BLaER1 (cell line): ENCODE measurements around the gene MSTN.
"Not testable (repeated sequence)": the region's sequence is repeated elsewhere in the genome, so short reads cannot be mapped to it uniquely, and the experiment has no call there.

Source experiments
- H3K27ac ChIP-seq: shearing (Covaris generic); formaldehyde crosslinking; 2 replicates; pipeline ENCODE4 v1.8.1; 2022
- H3K27me3 ChIP-seq: shearing (Covaris generic); formaldehyde crosslinking; 2 replicates; pipeline ENCODE4 v1.8.1; 2022
- H3K36me3 ChIP-seq: shearing (Covaris generic); formaldehyde crosslinking; 2 replicates; pipeline ENCODE4 v1.8.1; 2022
- H3K4me1 ChIP-seq: shearing (Covaris generic); formaldehyde crosslinking; 2 replicates; pipeline ENCODE4 v1.8.1; 2022
- H3K4me2 ChIP-seq: shearing (Covaris generic); formaldehyde crosslinking; 2 replicates; pipeline ENCODE4 v1.8.1; 2022
- H3K4me3 ChIP-seq: shearing (Covaris generic); formaldehyde crosslinking; 2 replicates; pipeline ENCODE4 v1.8.1; 2022
- H3K9ac ChIP-seq: shearing (Covaris generic); formaldehyde crosslinking; 2 replicates; pipeline ENCODE4 v1.8.1; 2022
- H3K9me3 ChIP-seq: shearing (Covaris generic); formaldehyde crosslinking; 2 replicates; pipeline ENCODE4 v1.8.1; 2022
- H4K20me1 ChIP-seq: shearing (Covaris generic); formaldehyde crosslinking; 2 replicates; pipeline ENCODE4 v1.8.1; 2022
- Cebpa-rat ChIP-seq: shearing (Covaris generic); IDR thresholded peaks from 2 replicates; pipeline ENCODE4 v1.8.1; 2022

MSTN gene

GRCh38 chr2:190044866-190045265 is 17.7 kb downstream of the MSTN start:
- Histone ChIP-seq H3K4me3 (no peak overlapping the region), H3K27me3 (no peaks in the 10 kb centered on the region), H3K4me2 (no peak overlapping the region), H3K27ac (no peak overlapping the region), H4K20me1 (no peaks in the 10 kb centered on the region), H3K9me3 (no peaks in the 10 kb centered on the region), H3K4me1 (no peaks in the 10 kb centered on the region), H3K9ac (no peak overlapping the region), H3K36me3 (no peaks in the 10 kb centered on the region)
- TF ChIP-seq Cebpa-rat: no peak

GRCh38 chr2:190043441-190043840 is 19.1 kb downstream of the MSTN start:
- H3K4me1 ChIP-seq: no peaks in the 10 kb centered on the region
- no peak for TF ChIP-seq Cebpa-rat
- H3K27ac ChIP-seq: no peak overlapping the region
- no peaks in the 10 kb centered on the region for H4K20me1 ChIP-seq
- H3K36me3 ChIP-seq: no peaks in the 10 kb centered on the region
- no peak overlapping the region for H3K9ac ChIP-seq
- no peak overlapping the region for H3K4me2 ChIP-seq
- no peaks in the 10 kb centered on the region for H3K27me3 ChIP-seq
- no peak overlapping the region for H3K4me3 ChIP-seq
- no peaks in the 10 kb centered on the region for H3K9me3 ChIP-seq

GRCh38 chr2:190036071-190036470 is 26.5 kb downstream of the MSTN start:
- no peaks in the 10 kb centered on the region for H4K20me1 ChIP-seq
- H3K9me3 ChIP-seq: no peaks in the 10 kb centered on the region
- H3K4me1 ChIP-seq: no peaks in the 10 kb centered on the region
- H3K9ac ChIP-seq: no peak overlapping the region
- H3K36me3 ChIP-seq: no peaks in the 10 kb centered on the region
- H3K27me3 ChIP-seq: no peaks in the 10 kb centered on the region
- H3K4me3 ChIP-seq: no peak overlapping the region
- no peak overlapping the region for H3K4me2 ChIP-seq
- no peak for TF ChIP-seq Cebpa-rat
- no peak overlapping the region for H3K27ac ChIP-seq

GRCh38 chr2:190034417-190034816 is 28.1 kb downstream of the MSTN start:
- not testable (repeated sequence) for H3K36me3 ChIP-seq, H3K9ac ChIP-seq, H3K4me1 ChIP-seq, H3K4me3 ChIP-seq, H3K27ac ChIP-seq, H3K9me3 ChIP-seq, H4K20me1 ChIP-seq, H3K27me3 ChIP-seq, H3K4me2 ChIP-seq

GRCh38 chr2:190031969-190032618 is 30.4 kb downstream of the MSTN start:
- TF ChIP-seq Cebpa-rat: no peak
- Histone ChIP-seq H3K4me3 (no peak overlapping the region), H4K20me1 (no peaks in the 10 kb centered on the region), H3K27ac (no peak overlapping the region), H3K36me3 (no peaks in the 10 kb centered on the region), H3K9ac (no peak overlapping the region), H3K4me1 (no peaks in the 10 kb centered on the region), H3K27me3 (no peaks in the 10 kb centered on the region), H3K4me2 (no peak overlapping the region), H3K9me3 (no peaks in the 10 kb centered on the region)

- Histone ChIP-seq H3K9me3 (peaks cover 4% of the 10 kb centered on the region; the same call in 1 of the 2 replicates), H3K9ac (no peak overlapping the region), H3K36me3 (no peaks in the 10 kb centered on the region), H3K4me2 (no peak overlapping the region), H3K27me3 (no peaks in the 10 kb centered on the region), H3K4me1 (no peaks in the 10 kb centered on the region), H3K4me3 (no peak overlapping the region), H3K27ac (no peak overlapping the region), H4K20me1 (no peaks in the 10 kb centered on the region)
- TF ChIP-seq Cebpa-rat: no peak
These were observed 38.7 kb downstream of the MSTN start for GRCh38 chr2:190023860-190024259.

- no peaks in the 10 kb centered on the region for H4K20me1 ChIP-seq
- H3K4me1 ChIP-seq: no peaks in the 10 kb centered on the region
- TF ChIP-seq Cebpa-rat: no peak
- H3K27me3 ChIP-seq: no peaks in the 10 kb centered on the region
- no peaks in the 10 kb centered on the region for H3K36me3 ChIP-seq
- H3K4me2 ChIP-seq: no peak overlapping the region
- H3K4me3 ChIP-seq: no peak overlapping the region
- H3K9ac ChIP-seq: no peak overlapping the region
- no peak overlapping the region for H3K27ac ChIP-seq
- peaks cover 18% of the 10 kb centered on the region for H3K9me3 ChIP-seq
These were observed 41.8 kb downstream of the MSTN start for GRCh38 chr2:190020720-190021119.

- H3K27me3 ChIP-seq: no peaks in the 10 kb centered on the region
- H3K4me2 ChIP-seq: no peak overlapping the region
- H3K9me3 ChIP-seq: peaks cover 31% of the 10 kb centered on the region
- no peaks in the 10 kb centered on the region for H3K36me3 ChIP-seq
- no peak for TF ChIP-seq Cebpa-rat
- H4K20me1 ChIP-seq: no peaks in the 10 kb centered on the region
- no peak overlapping the region for H3K4me3 ChIP-seq
- no peak overlapping the region for H3K27ac ChIP-seq
- no peak overlapping the region for H3K9ac ChIP-seq
- no peaks in the 10 kb centered on the region for H3K4me1 ChIP-seq
These were observed 44.7 kb downstream of the MSTN start for GRCh38 chr2:190017837-190018236.

- not testable (repeated sequence) for H4K20me1 ChIP-seq
- peaks cover 31% of the 10 kb centered on the region for H3K9me3 ChIP-seq
These were observed 46.6 kb downstream of the MSTN start for GRCh38 chr2:190015969-190016368.

More at GRCh38 chr2:190015969-190016368, 46.6 kb downstream of the MSTN start:
- H3K36me3 ChIP-seq, H3K27ac ChIP-seq, H3K4me3 ChIP-seq, H3K9ac ChIP-seq, H3K4me1 ChIP-seq, H3K27me3 ChIP-seq, H3K4me2 ChIP-seq: not testable (repeated sequence)
